Pulmonary artery endothelial cell (primary cell): ENCODE results near the gene NPAS2. TPM values are rescaled to one million over a fixed set of nuclear protein-coding genes. Genes with fewer than 3 reads are reported as not detected.

ENCODE experiments used
- DNase-seq: peaks from one replicate; pipeline ENCODE4 v3.0.0-alpha.2; 2011; ENCODE audit warnings: low read depth, low spot score
- total RNA-seq: library from RNA; depleted of rRNA; stranded (reverse); fragments of >200 nt; gene quantifications from 2 replicates; pipeline ENCODE4 v1.2.3, GENCODE V29; 2014

The NPAS2 gene, protein sequence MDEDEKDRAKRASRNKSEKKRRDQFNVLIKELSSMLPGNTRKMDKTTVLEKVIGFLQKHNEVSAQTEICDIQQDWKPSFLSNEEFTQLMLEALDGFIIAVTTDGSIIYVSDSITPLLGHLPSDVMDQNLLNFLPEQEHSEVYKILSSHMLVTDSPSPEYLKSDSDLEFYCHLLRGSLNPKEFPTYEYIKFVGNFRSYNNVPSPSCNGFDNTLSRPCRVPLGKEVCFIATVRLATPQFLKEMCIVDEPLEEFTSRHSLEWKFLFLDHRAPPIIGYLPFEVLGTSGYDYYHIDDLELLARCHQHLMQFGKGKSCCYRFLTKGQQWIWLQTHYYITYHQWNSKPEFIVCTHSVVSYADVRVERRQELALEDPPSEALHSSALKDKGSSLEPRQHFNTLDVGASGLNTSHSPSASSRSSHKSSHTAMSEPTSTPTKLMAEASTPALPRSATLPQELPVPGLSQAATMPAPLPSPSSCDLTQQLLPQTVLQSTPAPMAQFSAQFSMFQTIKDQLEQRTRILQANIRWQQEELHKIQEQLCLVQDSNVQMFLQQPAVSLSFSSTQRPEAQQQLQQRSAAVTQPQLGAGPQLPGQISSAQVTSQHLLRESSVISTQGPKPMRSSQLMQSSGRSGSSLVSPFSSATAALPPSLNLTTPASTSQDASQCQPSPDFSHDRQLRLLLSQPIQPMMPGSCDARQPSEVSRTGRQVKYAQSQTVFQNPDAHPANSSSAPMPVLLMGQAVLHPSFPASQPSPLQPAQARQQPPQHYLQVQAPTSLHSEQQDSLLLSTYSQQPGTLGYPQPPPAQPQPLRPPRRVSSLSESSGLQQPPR
- total RNA-seq: 9.8 and 21.6 TPM in 2 replicates

DNA sequence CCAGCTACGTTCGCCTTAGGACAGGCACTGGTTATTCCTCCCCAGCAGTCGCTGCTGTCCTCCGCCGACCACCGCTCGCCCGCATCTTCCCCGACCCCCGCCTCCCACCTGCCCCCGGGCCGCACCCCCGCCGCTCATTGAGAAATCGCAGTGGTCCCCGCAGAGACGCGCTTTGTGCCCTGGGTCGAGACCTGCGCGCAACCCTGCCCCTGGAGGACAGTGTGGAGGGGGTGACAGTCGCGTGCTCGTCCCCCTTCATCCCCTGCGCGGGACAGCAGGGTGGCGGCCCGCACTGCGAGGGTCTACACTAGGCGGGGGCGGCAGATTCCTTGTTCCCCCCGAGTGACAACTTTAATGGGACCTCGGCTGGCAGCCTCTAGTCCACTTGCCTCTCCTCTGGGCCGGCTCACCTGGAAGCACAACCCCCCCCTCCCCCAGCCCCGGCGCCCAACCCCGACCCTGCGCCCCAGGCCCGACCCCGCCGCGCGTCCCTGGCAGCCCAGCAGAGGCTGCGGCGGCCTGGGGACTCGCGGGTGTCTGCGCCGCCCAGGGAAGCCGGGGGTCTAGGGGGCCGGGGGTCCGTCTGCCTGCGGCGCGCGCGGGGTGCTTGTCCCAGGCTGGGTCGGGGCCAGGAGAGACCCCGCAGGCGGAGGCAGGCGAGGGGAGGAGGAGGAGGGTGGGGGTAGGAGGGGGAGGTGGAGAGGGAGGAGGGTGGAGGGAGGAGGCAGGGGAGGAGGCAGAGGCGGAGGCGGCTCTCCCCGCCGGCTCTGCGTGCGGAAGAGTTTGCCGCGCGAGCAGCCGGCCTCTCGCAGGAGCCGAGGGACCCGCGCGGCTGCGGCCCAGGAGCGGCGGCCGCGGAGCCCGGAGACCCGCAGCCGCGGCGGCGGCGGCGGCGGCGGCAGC is at the start of gene NPAS2:
NPAS2 (plus strand) TSS at position 770 of the 903 bp plus-strand sequence. CDS start 84,616 bp downstream, outside the sequence.
- DNase-seq: peak; percentile 29

DNA sequence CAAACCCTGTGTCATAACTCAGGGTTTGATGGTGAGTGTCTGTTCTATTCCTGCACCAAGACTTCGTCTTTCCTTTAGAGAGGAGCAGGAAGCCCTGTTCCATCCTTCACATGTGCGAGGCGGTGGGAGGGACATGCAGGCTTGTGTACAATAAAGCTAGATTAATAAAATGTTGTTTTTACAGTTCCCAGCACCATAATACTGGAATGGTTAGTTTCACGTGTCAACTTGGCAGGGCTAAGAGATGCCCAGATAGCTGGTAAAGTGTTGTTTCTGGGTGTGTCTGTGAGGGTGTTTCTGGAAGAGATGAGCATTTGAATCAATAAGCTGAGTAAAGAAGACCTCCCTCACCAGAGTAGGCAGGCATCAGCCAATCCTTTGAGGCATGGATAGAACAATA is 48.8 kb upstream of the NPAS2 start:
- no peak for DNase-seq

DNA sequence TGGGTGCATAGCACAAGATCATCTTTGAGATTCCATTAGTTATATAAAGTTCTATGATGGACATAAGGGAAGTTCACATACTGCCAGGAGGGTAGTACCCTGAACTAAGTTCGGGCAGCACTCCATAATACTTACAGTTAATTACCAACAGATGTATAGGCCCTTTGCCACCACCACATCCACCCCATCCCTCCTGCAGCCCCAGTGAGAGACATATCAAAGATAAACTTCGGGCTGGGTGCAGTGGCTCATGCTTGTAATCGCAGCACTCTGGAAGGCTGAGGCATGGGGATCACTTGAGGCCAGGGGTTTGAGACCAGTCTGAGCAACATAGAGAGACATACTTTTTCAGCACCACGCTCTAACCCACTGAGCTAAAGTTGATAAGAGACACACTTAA is 46.4 kb upstream of the NPAS2 start:
- DNase-seq: no peak

DNA sequence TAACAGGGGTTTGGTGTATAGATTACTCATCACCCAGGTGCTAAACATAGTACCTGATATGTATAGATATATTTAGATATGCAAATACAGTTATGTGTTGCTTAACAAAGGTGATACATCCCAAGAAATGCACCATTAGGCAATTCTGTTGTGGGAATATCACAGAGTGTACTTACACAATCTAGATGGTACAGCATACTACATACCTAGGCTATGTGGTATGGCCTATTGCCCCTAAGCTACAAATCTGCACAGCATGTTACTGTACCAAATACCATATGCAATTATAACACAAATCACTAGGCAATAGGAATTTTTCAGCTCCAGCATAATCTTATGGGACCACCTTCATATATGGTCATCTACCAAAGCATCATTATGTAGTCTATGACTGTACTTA is 43.5 kb upstream of the NPAS2 start:
- DNase-seq: no peak

DNA sequence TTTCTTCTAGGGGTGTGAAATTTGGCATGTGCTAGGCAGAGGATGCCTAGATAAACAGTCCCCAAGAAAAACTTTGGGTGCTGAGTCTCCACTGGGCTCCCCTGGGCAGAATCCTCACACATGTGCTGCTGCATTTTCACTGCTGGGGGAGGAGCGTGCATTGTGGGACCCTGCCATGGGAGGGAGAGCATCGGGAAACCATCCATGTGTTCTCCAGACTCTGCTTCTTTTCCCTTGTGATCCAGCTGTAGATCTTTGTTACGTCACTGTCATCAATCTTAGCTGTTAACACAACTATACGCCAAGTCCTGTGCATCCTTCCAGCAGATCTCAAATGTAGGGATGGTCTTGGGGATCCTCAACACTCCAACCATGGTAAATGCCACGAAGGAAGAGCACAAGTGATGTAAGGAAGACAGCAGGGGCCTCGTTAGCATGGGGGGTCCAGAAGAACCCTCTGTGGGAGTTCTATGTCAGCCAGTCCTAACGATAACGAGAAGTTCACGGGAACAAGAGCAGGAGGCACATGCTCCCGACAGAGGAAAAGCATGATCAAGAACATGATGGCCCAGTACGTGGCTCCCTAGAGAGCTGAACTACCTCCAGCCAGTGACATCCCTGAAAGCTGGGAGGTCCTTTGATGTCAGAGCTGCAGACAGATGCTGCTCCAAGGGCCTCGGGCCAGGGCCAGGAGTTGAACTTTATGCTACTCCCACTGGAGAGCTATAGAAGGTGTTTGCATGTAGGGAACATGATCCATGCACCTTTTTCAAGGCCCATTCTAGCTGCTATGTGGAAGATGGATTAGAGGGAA is 41.1 kb upstream of the NPAS2 start:
- no peak for DNase-seq

DNA sequence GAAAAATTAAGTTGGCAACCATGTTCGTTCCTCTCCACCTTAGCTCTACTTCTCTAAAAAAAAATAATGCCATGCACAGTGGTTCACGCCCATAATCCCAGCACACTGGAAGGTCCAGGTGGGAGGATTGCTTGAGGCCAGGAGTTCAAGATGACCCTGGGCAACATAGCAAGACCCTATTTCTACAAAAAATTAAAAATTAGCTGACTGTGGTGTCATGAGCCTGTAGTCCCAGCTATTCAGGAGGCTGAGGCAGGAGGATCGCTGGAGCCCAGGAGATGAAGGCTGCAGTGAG is 40.1 kb upstream of the NPAS2 start:
- no peak for DNase-seq

DNA sequence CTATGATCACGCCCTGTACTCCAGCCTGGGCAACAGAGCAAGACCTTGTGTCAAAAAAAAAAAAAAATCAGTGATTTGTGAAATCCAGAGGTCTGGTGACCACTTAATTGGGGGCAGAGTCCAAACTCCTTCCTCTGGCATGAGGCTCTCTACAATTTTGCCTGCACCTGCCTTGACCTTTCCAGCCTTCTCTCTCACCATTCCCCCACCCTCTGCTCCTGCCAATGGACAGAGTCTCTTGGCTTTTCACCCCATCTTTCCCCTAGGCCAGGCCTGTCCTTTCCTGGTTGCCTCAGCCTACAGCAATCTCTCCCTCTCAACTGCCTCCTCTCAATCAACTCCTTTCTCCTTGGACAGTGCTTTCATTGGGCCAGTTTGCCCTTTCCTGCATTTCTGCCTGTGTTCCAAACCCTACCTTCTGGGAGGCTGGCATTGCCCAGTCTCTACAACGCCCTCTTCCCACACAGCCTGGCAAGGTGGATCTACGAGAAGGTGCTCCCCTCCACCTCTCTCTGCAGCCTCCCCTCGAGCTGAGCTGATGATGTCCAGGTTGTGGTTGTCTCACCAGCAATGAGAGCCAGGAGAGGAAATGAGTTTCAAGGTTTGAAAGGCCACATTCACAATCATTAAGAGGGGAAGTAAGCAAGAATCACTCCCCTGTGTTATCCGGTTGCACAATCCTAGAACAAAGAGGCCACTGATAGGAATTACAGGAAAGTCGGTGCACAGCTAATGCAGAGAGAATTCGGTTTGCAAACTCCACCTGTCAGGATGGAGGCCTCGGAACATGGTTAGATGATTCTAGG is 39.5 kb upstream of the NPAS2 start:
- DNase-seq: peak; percentile 46

DNA sequence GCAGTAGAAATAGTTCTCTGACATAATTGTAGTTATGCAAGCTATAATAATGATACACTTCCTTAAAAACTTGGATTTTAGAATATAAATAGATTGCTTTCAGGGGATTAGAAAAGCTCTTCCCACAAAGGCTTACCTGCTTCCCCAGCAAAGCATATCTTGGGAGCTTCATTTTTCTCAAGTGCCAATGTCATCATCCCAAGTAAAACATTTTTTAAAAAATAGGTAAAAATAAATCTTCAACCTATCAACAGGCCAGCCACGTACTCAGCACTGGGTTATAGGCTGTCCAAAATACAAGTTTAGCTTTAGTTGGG is 39.0 kb upstream of the NPAS2 start:
- DNase-seq: no peak

DNA sequence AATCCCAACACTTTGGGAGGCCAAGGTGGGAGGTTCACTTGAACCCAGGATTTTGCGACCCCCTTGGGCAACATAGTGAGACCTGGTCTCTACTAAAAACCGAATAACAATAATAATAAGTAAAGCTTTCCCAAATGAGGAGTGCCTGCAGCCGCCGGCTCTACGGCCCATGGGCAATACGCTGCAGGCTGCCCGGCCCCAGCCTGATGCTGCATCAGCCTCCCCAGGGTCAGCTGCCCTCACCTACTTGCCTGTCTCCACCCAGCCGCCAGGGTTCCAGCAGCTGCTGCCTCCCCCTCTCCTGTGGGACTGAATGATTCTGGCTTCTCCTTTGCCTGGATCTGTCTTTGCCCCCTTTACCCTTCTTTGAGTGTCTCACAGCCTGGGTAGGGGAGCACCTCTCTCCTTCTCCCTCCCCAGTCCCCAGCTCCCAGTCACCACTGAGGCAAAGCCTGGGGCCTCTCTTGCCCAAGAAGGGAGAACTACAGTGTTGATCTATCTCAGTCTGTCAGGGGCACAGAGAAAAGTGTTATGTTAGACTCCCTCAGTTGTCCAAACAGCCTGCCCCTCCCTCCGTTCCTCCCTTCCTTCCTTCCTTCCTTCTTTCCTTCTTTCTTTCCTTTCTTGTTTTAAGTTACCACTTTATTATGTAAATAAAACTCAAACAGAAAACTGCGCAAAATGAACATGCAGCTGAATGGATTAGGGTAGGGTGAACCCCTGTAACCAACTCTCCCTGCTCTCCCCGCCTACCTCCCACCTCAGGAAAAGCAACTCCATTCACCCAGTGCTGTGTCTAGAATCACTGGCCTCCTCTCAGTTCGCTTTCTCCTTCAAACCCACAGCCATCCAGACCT is 38.2 kb upstream of the NPAS2 start:
- no peak for DNase-seq

DNA sequence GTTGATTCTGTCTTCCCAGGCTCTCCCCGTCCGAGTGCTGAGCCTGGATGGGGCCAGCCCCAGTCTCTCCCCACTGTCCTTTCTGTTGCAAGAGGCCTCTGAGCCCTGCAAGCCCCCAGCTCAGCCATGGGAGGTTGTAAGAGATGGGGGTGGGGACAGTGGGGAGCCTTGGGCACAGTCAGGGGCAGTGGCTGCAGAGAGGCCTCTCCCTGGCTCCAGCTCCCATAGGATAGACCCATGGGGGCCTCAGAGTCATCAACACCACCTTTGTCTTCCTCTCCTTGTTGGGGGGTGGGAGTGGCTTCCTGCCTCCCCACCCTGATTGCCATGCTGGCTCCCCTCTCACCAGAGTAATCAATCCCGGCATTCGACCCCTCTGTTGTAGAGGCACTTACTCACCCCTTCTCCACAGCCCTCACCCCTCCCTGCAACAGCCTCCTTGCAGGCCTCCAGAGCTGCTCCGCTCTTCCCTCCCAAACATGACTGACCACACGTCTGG is 37.5 kb upstream of the NPAS2 start:
- no peak for DNase-seq

DNA sequence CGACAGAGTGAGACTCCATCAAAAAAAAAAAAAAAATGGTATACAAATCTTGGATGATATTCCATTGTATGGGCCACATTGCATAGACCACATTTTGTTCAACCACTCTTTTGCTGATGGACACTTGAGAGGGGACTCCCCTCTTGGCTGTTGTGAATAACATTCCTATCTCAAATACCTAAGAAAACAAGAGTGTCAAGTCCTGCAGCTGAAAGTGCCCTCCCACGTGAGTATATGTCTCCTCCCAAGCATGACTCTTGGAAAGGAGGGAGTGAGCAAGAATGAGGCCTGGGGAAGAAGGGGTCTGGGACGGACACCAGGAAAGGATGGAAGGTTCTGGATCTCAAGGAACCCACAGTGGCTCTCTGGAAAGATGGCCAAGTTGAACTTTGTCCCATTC is 36.0 kb upstream of the NPAS2 start:
- no peak for DNase-seq

DNA sequence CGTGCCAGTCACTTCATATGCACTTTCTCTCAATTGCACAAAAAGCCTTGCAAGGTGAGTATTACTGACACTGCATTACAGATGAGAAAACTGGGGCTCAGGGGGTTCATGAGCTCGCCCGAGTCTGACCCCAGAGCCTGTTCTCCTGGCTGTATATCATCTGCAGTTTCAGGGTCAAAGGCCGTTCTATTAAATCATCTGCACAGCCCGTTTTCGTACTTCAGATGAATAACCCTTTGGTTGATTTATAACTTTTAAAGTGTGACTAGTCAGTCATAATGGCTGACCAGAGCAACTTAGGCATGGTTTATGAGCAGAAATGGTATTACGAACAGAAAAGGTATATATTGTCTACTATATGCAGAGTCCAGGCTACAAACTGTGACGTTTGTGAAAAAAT is 35.3 kb upstream of the NPAS2 start:
- DNase-seq: no peak

DNA sequence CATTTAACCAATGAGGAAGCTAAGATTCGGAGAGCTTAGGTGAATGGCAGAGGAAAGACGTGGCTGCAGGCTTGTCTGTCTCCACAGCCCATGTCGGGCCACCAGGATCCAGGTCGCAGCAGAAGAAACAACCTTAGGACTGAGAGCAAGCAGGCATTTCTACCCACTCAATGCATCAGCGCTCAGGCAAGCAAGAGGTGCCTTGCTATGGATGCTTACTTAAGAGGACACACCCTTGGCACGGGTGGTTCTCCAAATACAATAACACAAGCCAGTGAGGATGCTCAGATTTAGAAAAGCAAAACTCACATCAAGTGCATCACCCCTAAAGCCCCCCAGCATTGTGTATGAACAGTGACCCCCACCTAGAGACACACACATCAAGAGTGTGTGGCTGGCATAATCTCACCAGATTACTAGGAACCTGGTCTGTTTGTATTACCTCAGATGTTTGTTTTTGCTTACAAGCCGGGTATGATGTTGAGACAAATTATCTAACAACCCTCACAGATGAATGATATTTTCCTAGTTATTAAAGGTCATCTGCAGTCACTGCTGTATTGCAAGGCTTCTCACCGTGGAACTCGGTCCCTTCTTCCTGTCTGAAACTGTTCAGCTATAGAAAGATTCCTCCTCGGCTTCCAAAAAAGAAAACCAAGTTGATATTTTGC is 34.2 kb upstream of the NPAS2 start:
- DNase-seq: no peak

DNA sequence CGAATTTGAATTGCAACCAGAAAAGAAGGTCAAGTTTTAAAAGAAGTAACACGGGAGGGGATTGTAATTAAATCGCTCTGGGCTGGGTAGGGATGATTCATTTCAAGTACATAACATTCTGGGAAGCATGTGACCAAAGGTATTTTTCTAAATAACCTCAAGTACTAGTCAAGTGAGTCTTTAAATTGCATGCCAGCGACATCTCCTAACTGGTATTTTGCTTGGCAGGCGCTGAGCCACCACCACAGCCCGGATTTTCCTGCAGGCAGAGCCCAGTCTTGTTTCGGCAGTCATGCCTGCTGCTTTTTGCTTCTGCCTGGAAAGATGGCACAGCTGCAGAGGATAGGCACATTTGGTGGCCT is 33.7 kb upstream of the NPAS2 start:
- DNase-seq: peak; percentile 17

DNA sequence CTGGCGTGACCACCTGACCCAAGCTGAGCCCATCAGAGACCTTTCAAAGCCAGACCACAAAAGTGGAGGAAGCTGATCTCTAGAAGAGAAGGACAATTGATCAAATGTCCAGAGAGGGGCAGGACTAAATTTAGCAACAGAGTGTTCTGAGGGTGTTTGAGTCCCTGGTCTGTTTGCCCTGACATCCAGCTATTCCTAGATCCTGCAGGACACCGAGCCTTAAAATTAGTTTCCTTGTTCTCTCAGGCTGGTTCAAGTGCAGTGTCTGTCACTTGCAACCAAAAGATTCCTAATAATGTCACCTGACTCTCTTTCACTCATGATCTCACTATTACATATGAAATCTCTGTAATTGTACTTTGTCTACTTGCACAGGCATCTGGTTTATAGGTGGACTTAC is 33.0 kb upstream of the NPAS2 start:
- no peak for DNase-seq

DNA sequence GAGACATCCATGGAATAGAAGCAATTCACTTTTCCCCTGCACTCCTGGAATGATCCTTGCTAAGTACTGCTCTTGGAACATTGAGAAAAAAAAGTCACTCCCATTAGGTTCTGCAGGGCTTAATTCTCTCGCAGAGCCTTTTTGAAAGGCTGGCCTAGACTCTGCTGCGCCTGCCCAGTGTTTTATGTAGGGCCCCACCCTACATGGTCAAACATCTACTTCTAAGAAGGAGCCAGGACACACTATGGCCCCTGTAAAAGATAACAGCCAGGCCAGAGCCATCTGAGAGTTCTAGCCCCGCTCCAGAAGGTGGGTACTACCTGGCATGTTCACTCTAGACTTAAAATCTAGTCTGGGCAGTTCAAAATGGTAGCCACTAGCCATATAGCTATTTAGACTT is 30.6 kb upstream of the NPAS2 start:
- no peak for DNase-seq

DNA sequence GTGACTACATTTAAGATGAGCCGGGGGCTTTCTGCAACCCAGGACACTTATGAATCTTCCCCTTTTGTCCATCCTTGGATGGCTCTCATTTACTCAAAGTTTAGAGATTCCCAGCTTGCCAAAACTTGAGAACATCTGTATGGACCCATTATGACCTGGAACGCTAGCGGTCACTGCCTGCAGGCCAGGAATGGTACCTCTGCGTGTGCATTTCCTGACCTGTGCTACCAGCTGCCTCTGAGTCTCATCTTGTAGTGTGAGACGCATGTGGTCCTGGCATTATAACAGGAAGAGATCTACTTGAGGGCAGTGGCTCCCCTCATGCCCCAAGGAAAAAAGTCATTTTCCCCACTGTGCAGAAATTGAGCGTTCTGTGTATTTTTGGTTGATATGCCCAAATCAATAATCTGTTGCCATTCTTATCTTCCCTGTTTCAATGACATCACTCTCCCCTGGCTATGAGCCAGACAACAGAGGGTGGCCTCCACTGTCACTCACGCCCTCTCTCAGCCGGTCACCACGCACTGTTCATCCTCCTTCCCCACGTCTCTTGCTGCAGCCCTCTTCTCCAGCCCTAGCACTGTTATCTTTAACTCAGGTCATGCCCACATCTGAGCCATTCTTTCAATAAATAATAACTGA is 28.5 kb upstream of the NPAS2 start:
- DNase-seq: no peak

DNA sequence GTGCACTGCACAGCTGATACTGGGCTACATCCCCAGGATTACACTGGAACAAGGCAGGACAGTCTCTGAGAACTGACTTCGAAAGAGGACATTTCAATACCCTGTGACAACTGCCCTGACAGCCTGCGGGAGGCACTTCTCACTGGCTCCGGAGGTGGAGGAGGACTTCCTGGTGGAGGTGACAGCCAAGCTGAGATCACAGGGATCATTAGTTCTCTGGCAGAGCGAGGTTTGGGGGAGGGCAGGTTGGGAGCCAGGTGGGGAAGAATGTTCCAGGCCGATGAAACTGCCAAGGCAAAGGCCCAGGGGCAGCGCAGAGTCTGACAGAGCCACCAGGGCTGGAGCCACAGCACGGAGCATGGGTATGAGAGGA is 28.0 kb upstream of the NPAS2 start:
- DNase-seq: no peak
